ENCODE results near the gene TBC1D3B.
A peak's percentile ranks its signal among the peaks of the same experiment; 100 is the strongest.

TBC1D3B gene

DNA sequence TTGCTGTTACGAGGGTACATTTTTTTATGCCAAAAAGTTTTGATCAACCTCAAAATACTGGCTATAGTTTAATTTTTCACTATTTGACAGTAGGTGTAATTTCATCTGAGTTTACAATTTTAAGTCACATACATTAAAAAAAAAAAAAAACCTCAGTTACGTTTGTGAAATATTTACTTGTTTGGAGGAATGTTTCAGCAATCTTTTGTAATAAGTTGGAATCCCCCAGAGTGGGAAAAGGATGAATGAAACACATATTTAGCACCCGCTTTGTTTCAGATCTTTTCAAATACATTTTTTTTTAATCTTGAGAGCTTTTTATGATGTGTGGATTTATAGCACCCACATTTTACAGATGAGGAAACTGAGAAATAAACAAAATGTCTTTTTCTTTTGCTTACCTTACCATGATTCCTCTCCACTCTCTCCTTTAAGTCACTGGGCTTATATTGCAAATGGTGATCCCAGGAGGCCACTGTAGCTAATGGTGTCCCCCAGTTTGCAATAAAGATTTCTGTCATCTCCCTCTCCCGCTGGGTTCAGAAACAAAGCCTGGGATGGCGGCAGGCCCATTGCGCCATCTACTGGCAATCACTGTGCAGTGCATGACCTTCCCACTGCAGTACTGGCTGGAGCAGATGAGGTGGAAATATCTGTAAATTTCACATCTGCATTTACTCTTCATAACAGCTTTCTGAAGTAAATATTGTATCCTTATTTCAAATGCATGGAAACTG is 27.7 kb downstream of the TBC1D3B start (continued):
- TF ChIP-seq, protein P1, sequence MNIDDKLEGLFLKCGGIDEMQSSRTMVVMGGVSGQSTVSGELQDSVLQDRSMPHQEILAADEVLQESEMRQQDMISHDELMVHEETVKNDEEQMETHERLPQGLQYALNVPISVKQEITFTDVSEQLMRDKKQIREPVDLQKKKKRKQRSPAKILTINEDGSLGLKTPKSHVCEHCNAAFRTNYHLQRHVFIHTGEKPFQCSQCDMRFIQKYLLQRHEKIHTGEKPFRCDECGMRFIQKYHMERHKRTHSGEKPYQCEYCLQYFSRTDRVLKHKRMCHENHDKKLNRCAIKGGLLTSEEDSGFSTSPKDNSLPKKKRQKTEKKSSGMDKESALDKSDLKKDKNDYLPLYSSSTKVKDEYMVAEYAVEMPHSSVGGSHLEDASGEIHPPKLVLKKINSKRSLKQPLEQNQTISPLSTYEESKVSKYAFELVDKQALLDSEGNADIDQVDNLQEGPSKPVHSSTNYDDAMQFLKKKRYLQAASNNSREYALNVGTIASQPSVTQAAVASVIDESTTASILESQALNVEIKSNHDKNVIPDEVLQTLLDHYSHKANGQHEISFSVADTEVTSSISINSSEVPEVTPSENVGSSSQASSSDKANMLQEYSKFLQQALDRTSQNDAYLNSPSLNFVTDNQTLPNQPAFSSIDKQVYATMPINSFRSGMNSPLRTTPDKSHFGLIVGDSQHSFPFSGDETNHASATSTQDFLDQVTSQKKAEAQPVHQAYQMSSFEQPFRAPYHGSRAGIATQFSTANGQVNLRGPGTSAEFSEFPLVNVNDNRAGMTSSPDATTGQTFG (tag by site-specific recombination; IDR thresholded peaks at IDR 0.05; ENCODE audit: borderline replicate concordance), result no peak
- TF ChIP-seq, protein P2, sequence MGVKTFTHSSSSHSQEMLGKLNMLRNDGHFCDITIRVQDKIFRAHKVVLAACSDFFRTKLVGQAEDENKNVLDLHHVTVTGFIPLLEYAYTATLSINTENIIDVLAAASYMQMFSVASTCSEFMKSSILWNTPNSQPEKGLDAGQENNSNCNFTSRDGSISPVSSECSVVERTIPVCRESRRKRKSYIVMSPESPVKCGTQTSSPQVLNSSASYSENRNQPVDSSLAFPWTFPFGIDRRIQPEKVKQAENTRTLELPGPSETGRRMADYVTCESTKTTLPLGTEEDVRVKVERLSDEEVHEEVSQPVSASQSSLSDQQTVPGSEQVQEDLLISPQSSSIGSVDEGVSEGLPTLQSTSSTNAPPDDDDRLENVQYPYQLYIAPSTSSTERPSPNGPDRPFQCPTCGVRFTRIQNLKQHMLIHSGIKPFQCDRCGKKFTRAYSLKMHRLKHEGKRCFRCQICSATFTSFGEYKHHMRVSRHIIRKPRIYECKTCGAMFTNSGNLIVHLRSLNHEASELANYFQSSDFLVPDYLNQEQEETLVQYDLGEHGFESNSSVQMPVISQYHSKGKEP (tag by site-specific recombination; IDR thresholded peaks at IDR 0.05), result peak; percentile 83
- TF ChIP-seq ZNF777 (tag by site-specific recombination; IDR thresholded peaks at IDR 0.05; ENCODE audit: borderline replicate concordance), result no peak
- TF ChIP-seq ZNF596 (tag by site-specific recombination; IDR thresholded peaks at IDR 0.05), result 0 out of 2 replicates have a peak, but pooled peaks have one; percentile 32
- TF ChIP-seq ZNF138 (tag by site-specific recombination; IDR thresholded peaks at IDR 0.05; ENCODE audit: borderline replicate concordance), result no peak
- TF ChIP-seq GLI2 (tag by site-specific recombination; IDR thresholded peaks at IDR 0.05; ENCODE audit: borderline replicate concordance, low read depth), result 0 out of 2 replicates have a peak, but pooled peaks have one; percentile 6
- TF ChIP-seq ZEB2 (tag by site-specific recombination; IDR thresholded peaks at IDR 0.05), result peak; percentile 57
- TF ChIP-seq, protein P3, sequence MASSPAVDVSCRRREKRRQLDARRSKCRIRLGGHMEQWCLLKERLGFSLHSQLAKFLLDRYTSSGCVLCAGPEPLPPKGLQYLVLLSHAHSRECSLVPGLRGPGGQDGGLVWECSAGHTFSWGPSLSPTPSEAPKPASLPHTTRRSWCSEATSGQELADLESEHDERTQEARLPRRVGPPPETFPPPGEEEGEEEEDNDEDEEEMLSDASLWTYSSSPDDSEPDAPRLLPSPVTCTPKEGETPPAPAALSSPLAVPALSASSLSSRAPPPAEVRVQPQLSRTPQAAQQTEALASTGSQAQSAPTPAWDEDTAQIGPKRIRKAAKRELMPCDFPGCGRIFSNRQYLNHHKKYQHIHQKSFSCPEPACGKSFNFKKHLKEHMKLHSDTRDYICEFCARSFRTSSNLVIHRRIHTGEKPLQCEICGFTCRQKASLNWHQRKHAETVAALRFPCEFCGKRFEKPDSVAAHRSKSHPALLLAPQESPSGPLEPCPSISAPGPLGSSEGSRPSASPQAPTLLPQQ (tag by site-specific recombination; IDR thresholded peaks at IDR 0.05), result no peak
- TF ChIP-seq, protein P4, sequence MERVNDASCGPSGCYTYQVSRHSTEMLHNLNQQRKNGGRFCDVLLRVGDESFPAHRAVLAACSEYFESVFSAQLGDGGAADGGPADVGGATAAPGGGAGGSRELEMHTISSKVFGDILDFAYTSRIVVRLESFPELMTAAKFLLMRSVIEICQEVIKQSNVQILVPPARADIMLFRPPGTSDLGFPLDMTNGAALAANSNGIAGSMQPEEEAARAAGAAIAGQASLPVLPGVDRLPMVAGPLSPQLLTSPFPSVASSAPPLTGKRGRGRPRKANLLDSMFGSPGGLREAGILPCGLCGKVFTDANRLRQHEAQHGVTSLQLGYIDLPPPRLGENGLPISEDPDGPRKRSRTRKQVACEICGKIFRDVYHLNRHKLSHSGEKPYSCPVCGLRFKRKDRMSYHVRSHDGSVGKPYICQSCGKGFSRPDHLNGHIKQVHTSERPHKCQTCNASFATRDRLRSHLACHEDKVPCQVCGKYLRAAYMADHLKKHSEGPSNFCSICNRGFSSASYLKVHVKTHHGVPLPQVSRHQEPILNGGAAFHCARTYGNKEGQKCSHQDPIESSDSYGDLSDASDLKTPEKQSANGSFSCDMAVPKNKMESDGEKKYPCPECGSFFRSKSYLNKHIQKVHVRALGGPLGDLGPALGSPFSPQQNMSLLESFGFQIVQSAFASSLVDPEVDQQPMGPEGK (tag by site-specific recombination; IDR thresholded peaks at IDR 0.05), result peak; percentile 66
- TF ChIP-seq, protein P5, sequence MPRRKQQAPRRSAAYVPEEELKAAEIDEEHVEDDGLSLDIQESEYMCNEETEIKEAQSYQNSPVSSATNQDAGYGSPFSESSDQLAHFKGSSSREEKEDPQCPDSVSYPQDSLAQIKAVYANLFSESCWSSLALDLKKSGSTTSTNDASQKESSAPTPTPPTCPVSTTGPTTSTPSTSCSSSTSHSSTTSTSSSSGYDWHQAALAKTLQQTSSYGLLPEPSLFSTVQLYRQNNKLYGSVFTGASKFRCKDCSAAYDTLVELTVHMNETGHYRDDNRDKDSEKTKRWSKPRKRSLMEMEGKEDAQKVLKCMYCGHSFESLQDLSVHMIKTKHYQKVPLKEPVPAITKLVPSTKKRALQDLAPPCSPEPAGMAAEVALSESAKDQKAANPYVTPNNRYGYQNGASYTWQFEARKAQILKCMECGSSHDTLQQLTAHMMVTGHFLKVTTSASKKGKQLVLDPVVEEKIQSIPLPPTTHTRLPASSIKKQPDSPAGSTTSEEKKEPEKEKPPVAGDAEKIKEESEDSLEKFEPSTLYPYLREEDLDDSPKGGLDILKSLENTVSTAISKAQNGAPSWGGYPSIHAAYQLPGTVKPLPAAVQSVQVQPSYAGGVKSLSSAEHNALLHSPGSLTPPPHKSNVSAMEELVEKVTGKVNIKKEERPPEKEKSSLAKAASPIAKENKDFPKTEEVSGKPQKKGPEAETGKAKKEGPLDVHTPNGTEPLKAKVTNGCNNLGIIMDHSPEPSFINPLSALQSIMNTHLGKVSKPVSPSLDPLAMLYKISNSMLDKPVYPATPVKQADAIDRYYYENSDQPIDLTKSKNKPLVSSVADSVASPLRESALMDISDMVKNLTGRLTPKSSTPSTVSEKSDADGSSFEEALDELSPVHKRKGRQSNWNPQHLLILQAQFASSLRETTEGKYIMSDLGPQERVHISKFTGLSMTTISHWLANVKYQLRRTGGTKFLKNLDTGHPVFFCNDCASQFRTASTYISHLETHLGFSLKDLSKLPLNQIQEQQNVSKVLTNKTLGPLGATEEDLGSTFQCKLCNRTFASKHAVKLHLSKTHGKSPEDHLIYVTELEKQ (tag by site-specific recombination; IDR thresholded peaks at IDR 0.05; ENCODE audit: borderline replicate concordance), result peak; percentile 13; the same call in 1 of the 2 replicates
- TF ChIP-seq ZSCAN30 (tag by site-specific recombination; IDR thresholded peaks at IDR 0.05), result peak; percentile 32; the same call in 1 of the 2 replicates
- TF ChIP-seq SCRT1 (tag by site-specific recombination; IDR thresholded peaks at IDR 0.05; ENCODE audit: borderline replicate concordance), result no peak
- TF ChIP-seq ZNF561 (tag by site-specific recombination; IDR thresholded peaks at IDR 0.05; ENCODE audit: borderline replicate concordance), result 0 out of 2 replicates have a peak, but pooled peaks have one; percentile 58
- TF ChIP-seq ZNF366 (tag by site-specific recombination; conservative IDR thresholded peaks at IDR 0.05), result 0 out of 2 replicates have a peak, but pooled peaks have one; percentile 31
- no peak for TF ChIP-seq KLF9 (tag by site-specific recombination; IDR thresholded peaks at IDR 0.05; ENCODE audit: low read depth)
- peak; percentile 25; the same call in 1 of the 2 replicates for TF ChIP-seq ZNF664 (tag by site-specific recombination; IDR thresholded peaks at IDR 0.05)
- TF ChIP-seq ZNF341 (tag by site-specific recombination; IDR thresholded peaks at IDR 0.05; ENCODE audit: low read depth), result no peak
- peak; percentile 100 for TF ChIP-seq ZNF2 (tag by site-specific recombination; IDR thresholded peaks at IDR 0.05)
- no peak for TF ChIP-seq ZNF701 (tag by site-specific recombination; IDR thresholded peaks at IDR 0.05)
- peak; percentile 80 for TF ChIP-seq TRIM28 (IDR thresholded peaks at IDR 0.05; ENCODE audit: borderline replicate concordance, low read length)
- TF ChIP-seq ZNF324 (tag by site-specific recombination; IDR thresholded peaks at IDR 0.05), result no peak; the same call in 1 of the 2 replicates
- TF ChIP-seq, protein P6, sequence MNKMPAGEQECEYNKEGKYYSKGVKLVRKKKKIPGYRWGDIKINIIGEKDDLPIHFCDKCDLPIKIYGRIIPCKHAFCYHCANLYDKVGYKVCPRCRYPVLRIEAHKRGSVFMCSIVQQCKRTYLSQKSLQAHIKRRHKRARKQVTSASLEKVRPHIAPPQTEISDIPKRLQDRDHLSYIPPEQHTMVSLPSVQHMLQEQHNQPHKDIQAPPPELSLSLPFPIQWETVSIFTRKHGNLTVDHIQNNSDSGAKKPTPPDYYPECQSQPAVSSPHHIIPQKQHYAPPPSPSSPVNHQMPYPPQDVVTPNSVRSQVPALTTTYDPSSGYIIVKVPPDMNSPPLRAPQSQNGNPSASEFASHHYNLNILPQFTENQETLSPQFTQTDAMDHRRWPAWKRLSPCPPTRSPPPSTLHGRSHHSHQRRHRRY (tag by site-specific recombination; IDR thresholded peaks at IDR 0.05), result no peak
- no peak; the same call in 1 of the 2 replicates for TF ChIP-seq ZNF10 (tag by site-specific recombination; IDR thresholded peaks at IDR 0.05)
- TF ChIP-seq ZNF555 (tag by site-specific recombination; conservative IDR thresholded peaks at IDR 0.05), result no peak
- no peak for TF ChIP-seq OSR2 (tag by site-specific recombination; IDR thresholded peaks at IDR 0.05)
- no peak for TF ChIP-seq ZNF521 (tag by site-specific recombination; IDR thresholded peaks at IDR 0.05)

Measured in HEK293 (cell line).